ENCODE measurements around the gene RGPD4.

GRCh38 chr2:107810734-107811133 is 16.0 kb upstream of the RGPD4 start:
- TF ChIP-seq, protein P1, sequence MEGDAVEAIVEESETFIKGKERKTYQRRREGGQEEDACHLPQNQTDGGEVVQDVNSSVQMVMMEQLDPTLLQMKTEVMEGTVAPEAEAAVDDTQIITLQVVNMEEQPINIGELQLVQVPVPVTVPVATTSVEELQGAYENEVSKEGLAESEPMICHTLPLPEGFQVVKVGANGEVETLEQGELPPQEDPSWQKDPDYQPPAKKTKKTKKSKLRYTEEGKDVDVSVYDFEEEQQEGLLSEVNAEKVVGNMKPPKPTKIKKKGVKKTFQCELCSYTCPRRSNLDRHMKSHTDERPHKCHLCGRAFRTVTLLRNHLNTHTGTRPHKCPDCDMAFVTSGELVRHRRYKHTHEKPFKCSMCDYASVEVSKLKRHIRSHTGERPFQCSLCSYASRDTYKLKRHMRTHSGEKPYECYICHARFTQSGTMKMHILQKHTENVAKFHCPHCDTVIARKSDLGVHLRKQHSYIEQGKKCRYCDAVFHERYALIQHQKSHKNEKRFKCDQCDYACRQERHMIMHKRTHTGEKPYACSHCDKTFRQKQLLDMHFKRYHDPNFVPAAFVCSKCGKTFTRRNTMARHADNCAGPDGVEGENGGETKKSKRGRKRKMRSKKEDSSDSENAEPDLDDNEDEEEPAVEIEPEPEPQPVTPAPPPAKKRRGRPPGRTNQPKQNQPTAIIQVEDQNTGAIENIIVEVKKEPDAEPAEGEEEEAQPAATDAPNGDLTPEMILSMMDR (IDR thresholded peaks at IDR 0.05; ENCODE audit: low read depth, low read length) = no peak
- TF ChIP-seq EZH2phosphoT487 (IDR thresholded peaks at IDR 0.05; ENCODE audit: low read depth) = no peak
